ENCODE measurements around the gene CYB5R4. TPM values are rescaled to one million over a fixed set of nuclear protein-coding genes. Genes with fewer than 3 reads are reported as not detected.
A peak's percentile ranks its signal among the peaks of the same experiment; 100 is the strongest.

CYB5R4 gene
- total RNA-seq: 10 to 100 TPM; 26.8 to 27.3 TPM

GRCh38 chr6:83859410-83860358 is at the start of gene CYB5R4:
Gene CYB5R4 (plus strand): TSS chr6:83859689. CDS start chr6:83859783, 94 bp downstream.
- peaks cover 5% of the 10 kb centered on the region for H3K36me3 Mint-ChIP-seq (ENCODE audit: low read depth)
- H3K4me3 Mint-ChIP-seq: peak within 1 kb of the TSS; percentile 99
- H3K9me3 Mint-ChIP-seq: no peaks in the 10 kb centered on the region
- POLR2A ChIA-PET: no interaction called here
- H3K27ac Mint-ChIP-seq: peak within 1 kb of the TSS; percentile 93
- peak; percentile 96 for DNase-seq
- H3K27me3 Mint-ChIP-seq: peaks cover 15% of the 10 kb centered on the region
- H3K4me1 Mint-ChIP-seq: peaks cover 32% of the 10 kb centered on the region
- CTCF ChIA-PET: interaction anchor here (0.6 to 1.7 kb wide), 4 partner anchors 19 to 368 kb away, joined by 3 to 4 read pairs (median 3); partner anchors contain the start of gene CEP162

- Mint-ChIP-seq H3K9me3 (no peaks in the 10 kb centered on the region), H3K27ac (no peak overlapping the region), H3K36me3 (ENCODE audit: low read depth) (no peaks in the 10 kb centered on the region), H3K27me3 (no peaks in the 10 kb centered on the region), H3K4me3 (no peak overlapping the region), H3K4me1 (no peaks in the 10 kb centered on the region)
- CTCF ChIA-PET: no interaction called here
- no peak for DNase-seq
- POLR2A ChIA-PET: no interaction called here
These were observed 46.9 kb upstream of the CYB5R4 start for GRCh38 chr6:83812595-83812994.

GRCh38 chr6:83815631-83816272 is 43.7 kb upstream of the CYB5R4 start:
- H3K9me3 Mint-ChIP-seq: no peaks in the 10 kb centered on the region
- H3K4me1 Mint-ChIP-seq: no peaks in the 10 kb centered on the region
- CTCF ChIA-PET: no interaction called here
- no peak for DNase-seq
- POLR2A ChIA-PET: no interaction called here
- H3K4me3 Mint-ChIP-seq: no peak overlapping the region
- H3K27me3 Mint-ChIP-seq: no peaks in the 10 kb centered on the region
- no peaks in the 10 kb centered on the region for H3K36me3 Mint-ChIP-seq (ENCODE audit: low read depth)
- no peak overlapping the region for H3K27ac Mint-ChIP-seq

DNA sequence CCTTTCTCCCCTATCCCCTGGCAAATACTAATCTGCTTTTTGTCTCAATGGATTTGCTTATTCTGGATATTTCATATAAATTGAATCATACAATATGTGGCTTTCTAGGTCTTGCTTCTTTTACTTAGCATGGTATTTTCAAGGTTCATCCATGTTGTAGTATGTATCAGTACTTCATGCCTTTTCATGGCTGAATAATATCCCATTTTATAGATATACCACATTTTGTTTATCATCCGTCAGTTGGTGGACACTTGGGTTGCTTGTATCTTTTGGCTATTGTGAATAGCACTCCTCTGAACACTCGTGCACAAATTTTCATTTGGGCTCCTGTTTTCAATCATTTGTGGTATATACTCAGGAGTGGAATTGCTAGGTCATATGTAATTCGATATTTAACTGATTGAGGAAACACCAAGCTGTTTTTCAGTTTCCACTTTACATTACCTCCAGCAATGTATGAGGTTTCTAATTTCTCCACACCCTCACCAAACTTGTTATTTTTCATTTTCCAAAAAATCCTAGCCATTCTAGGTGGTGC is 36.8 kb upstream of the CYB5R4 start:
- POLR2A ChIA-PET: interaction anchor here (0.6 kb wide), 1 partner anchor 591 kb away, joined by 3 read pairs; no protein-coding TSS in a partner anchor
- no peak for DNase-seq
- Mint-ChIP-seq H3K36me3 (ENCODE audit: low read depth) (no peaks in the 10 kb centered on the region), H3K9me3 (no peaks in the 10 kb centered on the region), H3K27ac (no peak overlapping the region), H3K27me3 (peaks cover 3% of the 10 kb centered on the region), H3K4me3 (no peak overlapping the region), H3K4me1 (no peaks in the 10 kb centered on the region)
- CTCF ChIA-PET: no interaction called here

DNA sequence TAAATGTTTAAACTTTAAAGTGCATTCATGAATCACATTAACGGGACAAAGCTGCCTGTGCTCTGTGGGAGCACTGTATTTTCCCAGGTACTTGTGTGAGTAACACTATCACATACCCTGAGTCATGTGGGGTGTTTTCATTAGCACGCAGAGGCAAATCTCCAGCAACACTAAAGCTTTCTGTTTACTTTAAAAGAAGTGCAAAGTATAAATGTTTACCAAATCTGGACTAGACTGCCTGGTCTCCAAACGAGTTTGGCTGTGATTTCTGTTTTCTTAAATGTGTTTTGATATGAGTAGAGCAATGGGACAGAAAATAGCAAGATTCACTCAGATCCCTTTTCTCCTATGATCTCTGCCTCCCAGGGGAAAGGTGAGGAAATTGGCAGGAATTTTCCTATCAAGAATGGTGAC is 35.1 kb upstream of the CYB5R4 start:
- Mint-ChIP-seq H3K27ac (no peak overlapping the region), H3K9me3 (no peaks in the 10 kb centered on the region), H3K27me3 (peaks cover 3% of the 10 kb centered on the region), H3K4me3 (no peak overlapping the region), H3K4me1 (no peaks in the 10 kb centered on the region), H3K36me3 (ENCODE audit: low read depth) (no peaks in the 10 kb centered on the region)
- ChIA-PET CTCF (no interaction called here), POLR2A (no interaction called here)
- no peak for DNase-seq

DNA sequence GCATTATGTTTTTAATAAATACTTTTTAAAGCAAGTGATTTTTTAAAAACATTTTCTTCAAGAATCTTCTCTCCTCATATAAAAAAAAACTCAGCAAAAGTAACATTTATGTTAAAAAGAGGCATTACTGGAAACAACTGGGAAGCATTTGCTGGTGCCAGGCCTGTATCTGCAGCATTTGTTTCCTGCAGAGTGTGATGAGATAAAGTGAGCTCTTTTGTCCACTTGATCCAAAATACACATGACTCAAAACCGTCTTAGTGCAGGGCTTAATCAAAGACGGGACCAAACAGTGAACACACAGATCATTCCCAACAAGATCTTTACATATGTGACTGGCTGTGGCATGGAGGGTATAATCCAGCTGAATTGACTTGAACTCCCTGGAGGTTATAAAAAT is 34.7 kb upstream of the CYB5R4 start:
- H3K9me3 Mint-ChIP-seq: no peaks in the 10 kb centered on the region
- no peak overlapping the region for H3K4me3 Mint-ChIP-seq
- DNase-seq: no peak
- ChIA-PET CTCF (no interaction called here), POLR2A (no interaction called here)
- H3K36me3 Mint-ChIP-seq (ENCODE audit: low read depth): no peaks in the 10 kb centered on the region
- H3K27me3 Mint-ChIP-seq: peaks cover 3% of the 10 kb centered on the region
- H3K27ac Mint-ChIP-seq: no peak overlapping the region
- H3K4me1 Mint-ChIP-seq: no peaks in the 10 kb centered on the region

DNA sequence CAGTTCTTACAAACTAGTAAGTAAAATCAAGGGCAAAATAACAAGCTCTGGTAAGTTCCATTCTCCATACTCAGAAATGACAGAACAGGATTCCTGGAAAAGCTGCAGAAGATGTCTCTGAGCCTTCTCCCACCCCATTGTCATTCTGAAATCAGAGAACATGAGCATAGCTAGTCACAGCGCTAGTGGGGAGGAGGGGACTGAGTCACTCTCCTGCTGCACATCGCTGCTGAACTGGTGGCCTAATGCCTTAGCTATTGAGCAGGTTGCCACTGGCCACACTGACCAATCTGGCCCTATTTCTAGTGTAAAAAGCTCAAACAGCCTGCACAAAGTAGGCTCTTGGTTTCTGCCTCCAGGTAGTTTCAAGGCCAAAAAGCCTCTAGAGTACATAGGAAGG is 32.4 kb upstream of the CYB5R4 start:
- Mint-ChIP-seq H3K27me3 (peaks cover 3% of the 10 kb centered on the region), H3K4me3 (no peak overlapping the region), H3K27ac (no peak overlapping the region), H3K9me3 (no peaks in the 10 kb centered on the region), H3K4me1 (no peaks in the 10 kb centered on the region), H3K36me3 (ENCODE audit: low read depth) (no peaks in the 10 kb centered on the region)
- ChIA-PET POLR2A (no interaction called here), CTCF (no interaction called here)
- no peak for DNase-seq

DNA sequence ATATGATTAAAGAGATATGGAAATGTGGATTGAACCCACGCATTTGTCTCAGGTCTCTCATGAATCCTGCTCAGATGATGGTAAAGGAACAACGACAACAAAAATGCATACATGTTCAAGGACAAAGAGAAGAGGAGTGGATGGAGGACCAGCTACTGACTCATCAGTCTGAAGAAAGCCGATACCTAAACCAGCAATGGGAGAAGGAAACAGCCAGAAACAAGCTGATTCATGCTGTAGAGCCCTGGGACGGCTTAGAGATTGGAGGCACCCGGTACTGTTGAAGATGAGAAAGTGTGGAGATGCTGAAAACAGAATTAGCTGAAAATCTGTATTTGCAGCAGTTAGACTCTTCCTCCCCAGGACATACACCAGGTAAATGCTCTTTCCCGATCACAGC is 20.8 kb upstream of the CYB5R4 start:
- Mint-ChIP-seq H3K4me1 (no peaks in the 10 kb centered on the region), H3K27me3 (peaks cover 11% of the 10 kb centered on the region), H3K36me3 (ENCODE audit: low read depth) (no peaks in the 10 kb centered on the region), H3K9me3 (no peaks in the 10 kb centered on the region), H3K27ac (no peak overlapping the region), H3K4me3 (no peak overlapping the region)
- ChIA-PET CTCF (no interaction called here), POLR2A (no interaction called here)
- DNase-seq: no peak

DNA sequence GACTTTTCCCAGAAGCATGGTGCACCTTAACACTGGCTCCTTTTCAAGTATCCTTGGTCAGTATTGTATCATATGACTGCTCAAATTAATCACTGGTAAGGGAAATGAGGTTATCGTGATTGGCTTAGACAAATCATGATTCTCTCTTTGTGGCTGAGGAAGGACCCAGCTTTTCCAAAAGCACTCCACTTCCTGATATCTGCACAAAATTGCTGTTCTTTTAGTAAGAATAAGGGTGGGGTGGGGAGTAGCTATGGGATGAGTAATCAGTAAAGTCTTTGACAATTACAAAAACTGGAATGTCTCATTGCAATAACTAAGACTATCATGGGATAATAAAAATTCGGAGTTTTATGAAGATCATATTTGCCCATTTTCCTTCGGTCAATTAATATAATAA is 15.3 kb upstream of the CYB5R4 start:
- no peak for DNase-seq
- Mint-ChIP-seq H3K4me3 (no peak overlapping the region), H3K27ac (no peak overlapping the region), H3K9me3 (no peaks in the 10 kb centered on the region), H3K36me3 (ENCODE audit: low read depth) (no peaks in the 10 kb centered on the region), H3K27me3 (peaks cover 24% of the 10 kb centered on the region), H3K4me1 (no peaks in the 10 kb centered on the region)
- CTCF ChIA-PET: no interaction called here
- POLR2A ChIA-PET: no interaction called here

- Mint-ChIP-seq H3K36me3 (ENCODE audit: low read depth) (no peaks in the 10 kb centered on the region), H3K9me3 (no peaks in the 10 kb centered on the region), H3K27ac (no peak overlapping the region), H3K4me3 (no peak overlapping the region), H3K4me1 (no peaks in the 10 kb centered on the region), H3K27me3 (peaks cover 41% of the 10 kb centered on the region)
- ChIA-PET CTCF (no interaction called here), POLR2A (no interaction called here)
- DNase-seq: no peak
These were observed 13.2 kb upstream of the CYB5R4 start for GRCh38 chr6:83846291-83846690.

GRCh38 chr6:83847179-83847578 is 12.3 kb upstream of the CYB5R4 start:
- DNase-seq: no peak
- H3K9me3 Mint-ChIP-seq: no peaks in the 10 kb centered on the region
- no peak overlapping the region for H3K4me3 Mint-ChIP-seq
- no peaks in the 10 kb centered on the region for H3K36me3 Mint-ChIP-seq (ENCODE audit: low read depth)
- ChIA-PET POLR2A (no interaction called here), CTCF (interaction anchor here (0.7 kb wide), 1 partner anchor 40 kb away, joined by 3 read pairs; no protein-coding TSS in a partner anchor)
- H3K27ac Mint-ChIP-seq: no peak overlapping the region
- H3K27me3 Mint-ChIP-seq: peaks cover 44% of the 10 kb centered on the region
- no peaks in the 10 kb centered on the region for H3K4me1 Mint-ChIP-seq

DNA sequence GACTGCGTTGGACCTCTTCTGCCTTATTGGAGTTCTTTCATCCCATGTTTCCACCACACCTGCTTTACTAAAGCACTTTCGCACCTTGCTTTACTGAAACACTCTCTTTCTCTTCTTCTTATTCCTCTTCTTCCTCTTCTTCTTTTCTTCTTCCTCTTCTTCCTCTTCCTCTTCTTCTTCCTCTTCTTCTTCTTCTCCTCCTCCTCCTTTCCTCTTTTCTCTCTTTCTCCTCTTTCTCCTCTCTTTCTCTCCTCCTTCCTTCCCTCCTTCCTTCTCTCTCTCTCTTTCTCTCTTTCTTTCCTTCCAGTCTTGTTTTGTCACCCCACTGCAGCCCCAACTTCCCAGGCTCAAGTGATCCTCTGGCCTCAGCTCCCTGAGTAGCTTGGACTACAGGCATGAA is 10.4 kb upstream of the CYB5R4 start:
- H3K4me1 Mint-ChIP-seq: peaks cover 6% of the 10 kb centered on the region
- no peak overlapping the region for H3K27ac Mint-ChIP-seq
- no peaks in the 10 kb centered on the region for H3K9me3 Mint-ChIP-seq
- no peak for DNase-seq
- H3K27me3 Mint-ChIP-seq: peaks cover 57% of the 10 kb centered on the region
- peaks cover under 1% of the 10 kb centered on the region for H3K36me3 Mint-ChIP-seq (ENCODE audit: low read depth)
- ChIA-PET POLR2A (no interaction called here), CTCF (no interaction called here)
- no peak overlapping the region for H3K4me3 Mint-ChIP-seq

- H3K27me3 Mint-ChIP-seq: peaks cover 62% of the 10 kb centered on the region
- peaks cover 9% of the 10 kb centered on the region for H3K4me1 Mint-ChIP-seq
- H3K36me3 Mint-ChIP-seq (ENCODE audit: low read depth): peaks cover 2% of the 10 kb centered on the region
- H3K27ac Mint-ChIP-seq: no peak overlapping the region
- no peak for DNase-seq
- no peak overlapping the region for H3K4me3 Mint-ChIP-seq
- no peaks in the 10 kb centered on the region for H3K9me3 Mint-ChIP-seq
- POLR2A ChIA-PET: no interaction called here
- CTCF ChIA-PET: no interaction called here
These were observed 9.9 kb upstream of the CYB5R4 start for GRCh38 chr6:83849610-83850009.
